IMR-90 (cell line): Measurements from ENCODE around the gene MAP7. TPM values are rescaled to one million over a fixed set of nuclear protein-coding genes. Genes with fewer than 3 reads are reported as not detected.

Experiments
- ATAC-seq: fragments of 200-7000 bp; cut with Tn5 transposase; 2 replicates; pipeline ENCODE4 v1.9.1; 2020; ENCODE audit warnings: low read depth, mild to moderate bottlenecking, moderate library complexity
- BruUV-seq: library from RNA; stranded (reverse); fragments of 400-500 nt; replicated peaks from 2 replicates; lab custom pipeline; 2021; lab: Mats Ljungman, UMichigan
- CTCF ChIA-PET: fragments of 300-600 bp; formaldehyde crosslinking; extraction: SDS; loops from one replicate; lab custom pipeline; 2021; ENCODE audit warnings: antibody characterized with exemption; lab: Yijun Ruan, JAX
- POLR2A ChIA-PET: fragments of 300-600 bp; sonication (Branson Sonifier 250); formaldehyde crosslinking; loops from one replicate; lab custom pipeline; 2022; ENCODE audit warnings: antibody characterized with exemption; ENCODE audit not compliant: unreplicated experiment; lab: Charles Lee
- DNase-seq: peaks from one replicate; pipeline ENCODE4 v3.0.0; 2013
- H2AFZ ChIP-seq: replicated peaks from 2 replicates; pipeline ENCODE3; 2013; ENCODE audit warnings: low read length, mild to moderate bottlenecking; ENCODE audit not compliant: poor library complexity
- H2AK5ac ChIP-seq: 2 replicates; pipeline ENCODE4 v1.6.1; 2013; ENCODE audit warnings: low read depth, low read length, inconsistent platforms
- H2AK9ac ChIP-seq: replicated peaks from 2 replicates; pipeline ENCODE3; 2013; ENCODE audit warnings: mild to moderate bottlenecking, low read depth, low read length, moderate library complexity; ENCODE audit not compliant: poor library complexity
- H2BK120ac ChIP-seq: 2 replicates; pipeline ENCODE4 v1.6.1; 2013; ENCODE audit warnings: low read depth, low read length, inconsistent platforms
- H2BK15ac ChIP-seq: 3 replicates; pipeline ENCODE4 v1.6.1; 2013; ENCODE audit warnings: low read depth, low read length, inconsistent platforms
- H2BK20ac ChIP-seq: 2 replicates; pipeline ENCODE4 v1.6.1; 2013; ENCODE audit warnings: low read depth, mild to moderate bottlenecking, inconsistent platforms, low read length, moderate library complexity
- H2BK5ac ChIP-seq: 2 replicates; pipeline ENCODE4 v1.6.1; 2013; ENCODE audit warnings: mild to moderate bottlenecking, low read depth, low read length, inconsistent platforms; ENCODE audit not compliant: poor library complexity, severe bottlenecking
- H3K14ac ChIP-seq: replicated peaks from 2 replicates; pipeline ENCODE4 v1.6.1; 2013; ENCODE audit warnings: low read depth, low read length, inconsistent platforms
- H3K18ac ChIP-seq: 2 replicates; pipeline ENCODE4 v1.6.1; 2013; ENCODE audit warnings: low read depth, low read length, control low read depth
- H3K23ac ChIP-seq: 2 replicates; pipeline ENCODE4 v1.6.1; 2013; ENCODE audit warnings: low read depth, low read length, inconsistent platforms
- H3K27ac ChIP-seq: 2 replicates; pipeline ENCODE4 v1.5.1; 2013; ENCODE audit warnings: mild to moderate bottlenecking, control low read depth, low read length; ENCODE audit not compliant: insufficient read depth
- H3K27me3 ChIP-seq: 2 replicates; pipeline ENCODE4 v1.6.1; 2013; ENCODE audit warnings: low read length; ENCODE audit not compliant: control insufficient read depth, insufficient read depth
- H3K36me3 ChIP-seq: 2 replicates; pipeline ENCODE4 v1.6.1; 2013; ENCODE audit warnings: low read length, mixed read lengths; ENCODE audit not compliant: control insufficient read depth, insufficient read depth
- H3K4ac ChIP-seq: 2 replicates; pipeline ENCODE4 v1.6.1; 2013; ENCODE audit warnings: low read depth, low read length, inconsistent platforms
- H3K4me1 ChIP-seq: 2 replicates; pipeline ENCODE4 v1.6.1; 2013; ENCODE audit warnings: low read length, mixed read lengths; ENCODE audit not compliant: control insufficient read depth, insufficient read depth
- H3K4me2 ChIP-seq: 2 replicates; pipeline ENCODE4 v1.6.1; 2013; ENCODE audit warnings: low read depth, mild to moderate bottlenecking, control low read depth, low read length, moderate library complexity
- H3K4me3 ChIP-seq: 2 replicates; pipeline ENCODE4 v1.5.1; 2013; ENCODE audit warnings: low read depth, mild to moderate bottlenecking, control low read depth, low read length, moderate library complexity; ENCODE audit not compliant: insufficient read depth
- H3K56ac ChIP-seq: 2 replicates; pipeline ENCODE4 v1.6.1; 2013; ENCODE audit warnings: low read length, inconsistent platforms; ENCODE audit not compliant: insufficient read depth; ENCODE audit errors: extremely low read depth
- H3K79me1 ChIP-seq, 2 experiments: 2 replicates each; pipeline ENCODE4 v1.6.1; 2013; ENCODE audit warnings: low read length in 2 of 2, inconsistent platforms in 1 of 2, low read depth in 1 of 2
- H3K9ac ChIP-seq: 2 replicates; pipeline ENCODE4 v1.6.1; 2013; ENCODE audit warnings: low read depth, low read length, control low read depth
- H3K9me1 ChIP-seq: 2 replicates; pipeline ENCODE4 v1.6.1; 2013; ENCODE audit warnings: low read length, inconsistent platforms; ENCODE audit not compliant: insufficient read depth
- H3K9me3 ChIP-seq: 2 replicates; pipeline ENCODE4 v1.6.1; 2013; ENCODE audit warnings: low read length; ENCODE audit not compliant: control insufficient read depth, insufficient read depth
- H4K20me1 ChIP-seq: 2 replicates; pipeline ENCODE4 v1.6.1; 2013; ENCODE audit warnings: low read length, inconsistent platforms; ENCODE audit not compliant: insufficient read depth
- H4K5ac ChIP-seq: 2 replicates; pipeline ENCODE4 v1.6.1; 2013; ENCODE audit warnings: mild to moderate bottlenecking, low read depth, low read length, control low read depth
- H4K8ac ChIP-seq, 2 experiments: 2 replicates each; pipeline ENCODE4 v1.6.1; 2013; ENCODE audit warnings: low read depth in 2 of 2, low read length in 2 of 2, control low read depth in 1 of 2, inconsistent platforms in 1 of 2
- H4K91ac ChIP-seq: 2 replicates; pipeline ENCODE4 v1.6.1; 2013; ENCODE audit warnings: low read depth, low read length, inconsistent platforms; ENCODE audit not compliant: insufficient read depth
- BHLHE40 ChIP-seq: fragments of 150-350 bp; IDR thresholded peaks from 2 replicates; pipeline ENCODE4 v1.6.1; 2016; ENCODE audit warnings: mild to moderate bottlenecking, low read depth, low read length
- CEBPB ChIP-seq: IDR thresholded peaks from 2 replicates; pipeline ENCODE4 v1.6.1; 2012; ENCODE audit warnings: low read depth, low read length, improper control_type of control experiment
- CHD1 ChIP-seq: IDR thresholded peaks from 2 replicates; pipeline ENCODE4 v1.6.1; 2012; ENCODE audit warnings: low read depth, low read length, improper control_type of control experiment
- FOS ChIP-seq: fragments of 150-350 bp; IDR thresholded peaks from 2 replicates; pipeline ENCODE4 v1.6.1; 2016; ENCODE audit warnings: low read depth, low read length
- MAZ ChIP-seq: IDR thresholded peaks from 2 replicates; pipeline ENCODE4 v1.6.1; 2012; ENCODE audit warnings: low read depth, mild to moderate bottlenecking, low read length, improper control_type of control experiment, moderate library complexity, borderline replicate concordance
- NFE2L2 ChIP-seq: fragments of 150-350 bp; IDR thresholded peaks from 2 replicates; pipeline ENCODE4 v1.6.1; 2016; ENCODE audit warnings: low read depth, mild to moderate bottlenecking, low read length
- POLR2A ChIP-seq: IDR thresholded peaks from 2 replicates; pipeline ENCODE4 v1.6.1; 2012; ENCODE audit warnings: mild to moderate bottlenecking, low read depth, low read length
- RAD21 ChIP-seq: IDR thresholded peaks from 2 replicates; pipeline ENCODE4 v1.6.1; 2012; ENCODE audit warnings: low read length, improper control_type of control experiment
- RCOR1 ChIP-seq: IDR thresholded peaks from 2 replicates; pipeline ENCODE4 v1.6.1; 2012; ENCODE audit warnings: mild to moderate bottlenecking, low read length, improper control_type of control experiment; ENCODE audit not compliant: insufficient replicate concordance
- RFX5 ChIP-seq: IDR thresholded peaks from 2 replicates; pipeline ENCODE4 v1.8.0; 2012; ENCODE audit warnings: low read depth, mild to moderate bottlenecking, low read length, moderate library complexity
- SMC3 ChIP-seq: fragments of 150-350 bp; IDR thresholded peaks from 2 replicates; pipeline ENCODE4 v1.6.1; 2016; ENCODE audit warnings: low read depth, mild to moderate bottlenecking, antibody characterized with exemption, low read length, moderate library complexity
- WGBS, 2 experiments: methylation state at CpG; one replicate each; pipeline versions ENCODE4 v1.1.5 to v1.1.7; 2013; ENCODE audit warnings: missing lambda C conversion rate in 2 of 2; ENCODE audit not compliant: insufficient read length in 1 of 2; ENCODE audit errors: extremely low coverage in 2 of 2; 5-methylcytosine and 5-hydroxymethylcytosine counted together
- dilution Hi-C: fragments of 300-500 bp; cut with HindIII; formaldehyde crosslinking; loops from one replicate; pipeline ENCODE4 v1.14.3; 2018; ENCODE audit warnings: low sequenced_read_pairs; ENCODE audit not compliant: unreplicated experiment
- in situ Hi-C: fragments of 300-500 bp; cut with MboI; formaldehyde crosslinking; loops from 3 replicates; pipeline ENCODE4 v1.14.3; 2019; ENCODE audit warnings: low sequenced_read_pairs, inconsistent platforms, mixed read lengths
- intact Hi-C: fragments of 100-400 bp; cut with micrococcal nuclease; formaldehyde crosslinking; loops from 2 replicates; pipeline ENCODE4 v1.10.0; 2022
- polyA plus RNA-seq, 3 experiments: library from polyadenylated mRNA; depleted of rRNA; stranded (reverse); fragments of >200 nt; gene quantifications; 2 replicates each; pipeline ENCODE4 v1.2.3, GENCODE V29; 2012; ENCODE audit warnings: low replicate concordance in 1 of 3
- total RNA-seq: library from RNA; depleted of rRNA; stranded (reverse); fragments of >200 nt; gene quantifications from 2 replicates; pipeline ENCODE4 v1.2.3, GENCODE V29; 2012
- TF ChIP-seq, protein P1 (sequence below): conservative IDR thresholded peaks from 2 replicates; pipeline ENCODE4 v1.5.1; 2012; ENCODE audit warnings: mild to moderate bottlenecking, low read depth, low read length, improper control_type of control experiment
- TF ChIP-seq, protein P2 (sequence below): fragments of 150-350 bp; IDR thresholded peaks from 2 replicates; pipeline ENCODE4 v1.6.1; 2016; ENCODE audit warnings: low read depth, mild to moderate bottlenecking, low read length, moderate library complexity, borderline replicate concordance

Gene MAP7
- total and polyA plus RNA-seq, 2 of the 4 experiments (the other 2 are of a cell fraction): 0.19 to 0.36 TPM

- no peak overlapping the region for H3K23ac ChIP-seq
- H3K9ac ChIP-seq: no peak overlapping the region
- H4K5ac ChIP-seq: no peak overlapping the region
- DNase-seq (no peak), ATAC-seq (no peak)
- no peak for TF ChIP-seq RAD21
- no peak for TF ChIP-seq NFE2L2
- TF ChIP-seq, protein P1, sequence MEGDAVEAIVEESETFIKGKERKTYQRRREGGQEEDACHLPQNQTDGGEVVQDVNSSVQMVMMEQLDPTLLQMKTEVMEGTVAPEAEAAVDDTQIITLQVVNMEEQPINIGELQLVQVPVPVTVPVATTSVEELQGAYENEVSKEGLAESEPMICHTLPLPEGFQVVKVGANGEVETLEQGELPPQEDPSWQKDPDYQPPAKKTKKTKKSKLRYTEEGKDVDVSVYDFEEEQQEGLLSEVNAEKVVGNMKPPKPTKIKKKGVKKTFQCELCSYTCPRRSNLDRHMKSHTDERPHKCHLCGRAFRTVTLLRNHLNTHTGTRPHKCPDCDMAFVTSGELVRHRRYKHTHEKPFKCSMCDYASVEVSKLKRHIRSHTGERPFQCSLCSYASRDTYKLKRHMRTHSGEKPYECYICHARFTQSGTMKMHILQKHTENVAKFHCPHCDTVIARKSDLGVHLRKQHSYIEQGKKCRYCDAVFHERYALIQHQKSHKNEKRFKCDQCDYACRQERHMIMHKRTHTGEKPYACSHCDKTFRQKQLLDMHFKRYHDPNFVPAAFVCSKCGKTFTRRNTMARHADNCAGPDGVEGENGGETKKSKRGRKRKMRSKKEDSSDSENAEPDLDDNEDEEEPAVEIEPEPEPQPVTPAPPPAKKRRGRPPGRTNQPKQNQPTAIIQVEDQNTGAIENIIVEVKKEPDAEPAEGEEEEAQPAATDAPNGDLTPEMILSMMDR: no peak
- no peak for TF ChIP-seq MAZ
- no peak for TF ChIP-seq RCOR1
- no peak for TF ChIP-seq BHLHE40
- no peak for TF ChIP-seq RFX5
- TF ChIP-seq FOS: no peak
- TF ChIP-seq CHD1: no peak
- TF ChIP-seq, protein P2, sequence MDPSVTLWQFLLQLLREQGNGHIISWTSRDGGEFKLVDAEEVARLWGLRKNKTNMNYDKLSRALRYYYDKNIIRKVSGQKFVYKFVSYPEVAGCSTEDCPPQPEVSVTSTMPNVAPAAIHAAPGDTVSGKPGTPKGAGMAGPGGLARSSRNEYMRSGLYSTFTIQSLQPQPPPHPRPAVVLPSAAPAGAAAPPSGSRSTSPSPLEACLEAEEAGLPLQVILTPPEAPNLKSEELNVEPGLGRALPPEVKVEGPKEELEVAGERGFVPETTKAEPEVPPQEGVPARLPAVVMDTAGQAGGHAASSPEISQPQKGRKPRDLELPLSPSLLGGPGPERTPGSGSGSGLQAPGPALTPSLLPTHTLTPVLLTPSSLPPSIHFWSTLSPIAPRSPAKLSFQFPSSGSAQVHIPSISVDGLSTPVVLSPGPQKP: no peak
- TF ChIP-seq SMC3: no peak
- TF ChIP-seq CEBPB: no peak
- no peak for TF ChIP-seq POLR2A
- H2AK9ac ChIP-seq: no peak overlapping the region
- in situ Hi-C loops (no loop called here), dilution Hi-C loops (no loop called here), intact Hi-C loops (no loop called here)
- no peak overlapping the region for H3K56ac ChIP-seq
- H2BK120ac ChIP-seq: no peak overlapping the region
- H2BK15ac ChIP-seq: no peak overlapping the region
- H3K4me1 ChIP-seq: peaks cover 1% of the 10 kb centered on the region; the same call in 1 of the 2 replicates
- H3K27ac ChIP-seq: no peak overlapping the region
- H2BK5ac ChIP-seq: no peak overlapping the region
- ChIA-PET CTCF (interaction anchor here (0.8 to 1.5 kb wide), 3 partner anchors 9 to 151 kb away, joined by 3 to 5 read pairs (median 4); no protein-coding TSS in a partner anchor), POLR2A (no interaction called here)
- no peak overlapping the region for H2AFZ ChIP-seq
- no peak overlapping the region for H4K91ac ChIP-seq
- H3K14ac ChIP-seq: no peak overlapping the region
- H3K9me1 ChIP-seq: peaks cover 1% of the 10 kb centered on the region; the same call in 1 of the 2 replicates
- H3K27me3 ChIP-seq: no peaks in the 10 kb centered on the region
- H2BK20ac ChIP-seq: no peak overlapping the region
- no peak overlapping the region for H3K18ac ChIP-seq
- no peaks in the 10 kb centered on the region for H3K79me1 ChIP-seq
- no peaks in the 10 kb centered on the region for H3K36me3 ChIP-seq
- WGBS, 2 experiments: no CpG with 5 or more reads among the region's 1 CpG
- no peak overlapping the region for H2AK5ac ChIP-seq
- H3K9me3 ChIP-seq: no peaks in the 10 kb centered on the region
- no peak overlapping the region for H3K4me2 ChIP-seq
- H3K4ac ChIP-seq: no peak overlapping the region
- no peak overlapping the region for H3K4me3 ChIP-seq
- H4K20me1 ChIP-seq: no peaks in the 10 kb centered on the region
- no TSS peak for BruUV-seq
- H4K8ac ChIP-seq: no peak overlapping the region
Measured at GRCh38 chr6:136396908-136397307, 153.3 kb downstream of the MAP7 start.
